ENCODE measurements around the gene STIMATE.

Gene STIMATE

DNA sequence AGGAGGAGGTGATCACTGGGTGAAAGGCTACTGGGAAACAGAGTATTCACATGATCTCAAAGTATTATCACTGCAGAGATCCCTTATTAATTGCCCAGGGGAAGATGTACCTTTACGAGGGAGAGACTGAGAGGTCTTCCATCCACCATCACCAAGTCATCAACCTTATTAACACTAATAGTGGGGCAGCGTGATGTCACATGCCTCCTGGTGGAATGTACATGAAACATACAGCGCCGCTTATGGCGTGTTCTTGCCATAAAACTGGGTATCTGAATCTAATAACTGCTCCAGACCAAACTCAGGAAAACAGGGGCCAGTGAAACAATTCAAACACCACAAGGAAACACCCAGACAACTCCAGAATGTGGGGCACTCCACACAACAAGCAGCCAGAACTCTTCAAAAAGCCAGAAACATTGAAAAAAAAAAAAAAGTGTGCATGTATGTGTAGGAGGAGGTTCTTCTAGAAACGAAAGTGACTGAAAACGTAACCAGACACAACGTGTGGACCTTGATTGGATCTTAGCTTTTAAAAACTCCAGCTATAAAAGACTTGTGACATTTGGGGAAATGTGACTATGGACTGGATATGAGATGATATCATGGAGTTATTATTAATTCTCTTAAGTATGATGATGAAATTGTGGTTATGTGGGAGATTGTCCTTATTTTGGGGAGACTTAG lies 4.6 kb downstream of the STIMATE start:
- peak in 1 of 2 experiments; percentile 35 for DNase-seq

- DNase-seq, result no peak
These were observed 5.1 kb downstream of the STIMATE start for GRCh38 chr3:52892290-52892624.

GRCh38 chr3:52891615-52892081 lies 5.7 kb downstream of the STIMATE start:
- no peak for DNase-seq

- DNase-seq, result peak; percentile 53 to 69
These were observed 6.2 kb downstream of the STIMATE start for GRCh38 chr3:52891164-52891563.

- DNase-seq, result peak; percentile 44 to 59
These were observed 6.6 kb downstream of the STIMATE start for GRCh38 chr3:52890735-52891134.

- no peak for DNase-seq
These were observed 7.4 kb downstream of the STIMATE start for GRCh38 chr3:52889901-52890300.

DNA sequence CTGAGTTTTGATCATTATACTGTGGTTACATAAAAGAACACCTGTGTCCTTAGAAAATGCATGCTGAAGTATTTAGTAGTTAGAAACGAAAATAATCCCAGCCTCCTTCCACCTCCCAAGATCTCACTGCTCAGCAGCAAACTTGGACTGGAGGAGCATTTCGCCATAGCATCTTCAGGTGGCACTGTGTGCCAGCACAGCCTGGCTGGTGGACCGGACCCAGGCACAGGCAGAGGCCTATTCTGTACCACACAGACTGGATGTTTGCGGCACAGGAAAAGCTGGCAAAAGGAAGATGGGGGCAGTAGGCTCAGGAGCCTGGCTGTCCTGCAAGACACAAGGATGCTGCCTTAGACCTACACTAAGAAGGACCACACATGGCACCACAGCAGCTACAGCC lies 10.2 kb downstream of the STIMATE start:
- DNase-seq, result no peak

DNA sequence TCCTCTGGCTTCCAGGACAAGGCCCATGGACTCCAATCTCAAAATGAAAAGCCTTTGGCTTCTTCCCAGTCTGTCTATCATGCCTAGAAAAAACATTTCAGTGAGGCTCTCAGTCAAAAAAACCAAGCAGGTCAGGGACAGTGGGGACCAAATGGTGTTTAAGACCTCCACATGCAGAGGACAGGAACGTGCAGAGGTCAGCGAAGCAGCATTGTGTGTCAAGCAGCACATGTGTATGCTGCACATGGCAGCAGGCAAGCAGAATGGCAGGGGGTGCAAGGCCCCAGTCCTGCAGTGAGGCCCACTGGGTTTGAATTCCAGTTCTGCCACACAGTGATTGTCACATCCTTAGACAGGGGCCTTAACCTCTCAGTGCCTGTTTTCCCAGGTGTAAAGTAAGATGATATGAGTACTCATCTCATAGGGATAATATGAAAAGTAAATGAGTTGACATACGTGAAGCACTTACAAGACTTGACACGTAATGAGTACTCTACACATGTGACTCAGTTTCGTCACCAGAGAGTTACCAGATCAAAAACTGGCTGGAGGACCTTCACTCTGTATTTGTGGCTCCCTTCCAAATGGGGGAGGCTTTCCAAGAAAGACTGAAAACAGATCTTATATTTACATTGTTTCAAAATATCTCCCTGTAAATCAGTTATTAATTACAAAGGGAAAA lies 11.2 kb downstream of the STIMATE start:
- DNase-seq, result no peak

DNA sequence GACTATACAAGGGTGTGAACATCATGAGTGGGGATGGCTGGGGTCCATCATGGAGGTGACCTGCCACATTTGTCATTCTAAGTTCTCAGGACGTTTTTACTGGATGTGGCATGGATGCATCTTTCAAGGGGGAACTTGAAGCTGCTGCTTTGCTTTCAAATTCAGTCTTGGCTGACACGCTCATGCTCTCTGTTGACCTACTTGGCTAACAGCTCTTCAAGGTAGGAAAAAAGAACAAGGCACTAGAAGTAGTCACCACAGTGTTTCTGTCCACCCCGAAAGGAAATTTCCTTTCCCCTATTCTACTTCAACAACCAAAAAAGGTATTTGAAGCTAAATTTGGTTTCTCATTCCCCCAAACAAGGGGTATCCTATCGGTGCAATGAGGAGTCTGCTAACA lies 15.0 kb downstream of the STIMATE start:
- DNase-seq, result no peak

DNA sequence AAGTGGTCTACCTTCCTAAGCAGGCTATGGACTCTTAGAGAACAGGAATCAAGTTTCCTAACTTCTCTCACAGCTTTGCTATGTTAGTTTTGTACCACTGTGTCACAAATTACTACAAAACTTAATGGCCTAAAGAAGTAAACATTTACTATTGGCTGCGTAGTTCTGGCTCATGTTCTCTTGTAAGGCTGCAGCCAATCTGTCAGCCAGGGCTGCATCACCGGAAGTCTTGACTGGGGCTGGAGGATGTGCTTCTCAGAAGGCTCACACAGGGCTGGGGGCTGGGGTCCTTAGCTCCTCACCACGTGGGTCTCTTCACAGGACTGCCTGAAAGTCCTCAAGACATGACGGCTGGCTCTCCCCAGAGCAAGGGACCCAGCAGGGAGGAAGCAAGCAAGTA lies 15.5 kb downstream of the STIMATE start:
- no peak for DNase-seq

DNA sequence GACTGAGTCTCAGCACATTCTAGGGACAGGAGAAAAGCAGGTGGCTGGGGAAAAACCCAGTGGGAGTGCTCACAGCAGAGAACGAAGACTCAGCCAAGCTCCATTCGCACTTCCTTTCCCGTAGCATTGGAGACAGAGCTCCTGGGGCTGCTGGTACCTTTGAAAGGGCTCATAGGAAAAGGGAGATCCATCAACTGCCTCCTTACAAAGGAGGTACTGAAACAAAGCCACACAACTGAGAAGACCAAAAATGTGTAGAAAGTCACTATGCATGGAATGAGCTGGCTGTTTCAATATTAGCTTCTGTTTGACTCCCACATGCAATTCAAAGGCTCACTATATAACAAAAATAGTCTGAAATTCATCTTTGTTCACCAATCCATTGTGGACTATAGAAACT lies 16.9 kb downstream of the STIMATE start:
- no peak for DNase-seq

- no peak for DNase-seq
These were observed 17.3 kb downstream of the STIMATE start for GRCh38 chr3:52880047-52880446.

GRCh38 chr3:52879581-52879980 lies 17.8 kb downstream of the STIMATE start:
- DNase-seq, result no peak

- DNase-seq, result no peak
These were observed 18.3 kb downstream of the STIMATE start for GRCh38 chr3:52879090-52879489.

DNA sequence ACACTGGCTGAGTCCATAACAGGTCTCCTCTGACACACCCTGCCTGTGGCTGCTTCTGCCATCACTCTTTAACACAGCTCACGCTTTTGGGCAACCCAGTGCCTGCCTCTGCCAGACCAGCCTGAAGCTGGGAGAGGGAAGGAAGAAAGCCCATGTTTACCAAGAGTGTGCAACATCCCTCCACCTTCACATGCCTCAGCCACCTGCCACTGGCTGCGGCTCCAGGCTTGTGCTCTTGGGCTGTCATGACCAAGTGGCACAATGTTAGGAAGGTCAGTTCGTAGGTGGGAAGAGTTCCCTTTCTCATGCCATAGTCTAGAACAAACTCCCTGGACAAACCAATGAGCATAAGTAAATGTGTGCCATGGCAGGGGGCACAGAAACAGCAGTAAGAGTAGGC lies 20.3 kb downstream of the STIMATE start:
- DNase-seq, result no peak

- no peak for DNase-seq
These were observed 22.3 kb downstream of the STIMATE start for GRCh38 chr3:52874864-52875587.

GRCh38 chr3:52874160-52874701 lies 23.1 kb downstream of the STIMATE start:
- no peak for DNase-seq

GRCh38 chr3:52873433-52874159 lies 23.8 kb downstream of the STIMATE start:
- DNase-seq, result no peak

- DNase-seq, result no peak
These were observed 25.1 kb downstream of the STIMATE start for GRCh38 chr3:52872245-52872644.

- no peak for DNase-seq
These were observed 25.6 kb downstream of the STIMATE start for GRCh38 chr3:52871761-52872160.

GRCh38 chr3:52870471-52870870 lies 26.9 kb downstream of the STIMATE start:
- DNase-seq, result no peak

DNA sequence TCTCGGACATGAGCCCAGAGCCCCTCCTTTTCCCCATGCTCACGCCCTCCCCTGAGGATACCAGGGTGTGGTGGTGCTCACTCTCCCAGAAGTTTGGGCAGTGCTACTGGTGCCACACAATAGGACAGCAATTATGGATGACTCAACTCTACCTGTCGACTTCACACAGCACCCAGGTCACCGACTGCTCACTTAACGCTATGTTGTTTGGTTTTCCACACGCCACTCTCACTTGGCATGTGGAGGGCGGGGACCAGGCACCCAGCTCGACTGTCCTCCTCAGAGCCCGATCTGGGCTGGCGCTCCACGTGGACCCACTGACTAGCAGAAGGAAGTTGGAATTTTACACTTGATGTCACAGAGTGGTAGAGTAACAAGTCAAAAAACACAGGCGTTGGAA lies 30.9 kb downstream of the STIMATE start:
- no peak for DNase-seq

GRCh38 chr3:52865994-52866393 lies 31.4 kb downstream of the STIMATE start:
- no peak for DNase-seq

All from activated CD4-positive, alpha-beta T cell treated with anti-CD3 and anti-CD28 coated beads, Interleukin-2, amount 50 U/mL, for 48 hours (primary cell).